Measurements from ENCODE around the gene CELF6.

Gene CELF6

GRCh38 chr15:72271895-72272212 lies 48.1 kb downstream of the CELF6 start:
- peak; percentile 29 for DNase-seq (ENCODE audit: low spot score)

GRCh38 chr15:72271221-72271620 lies 48.7 kb downstream of the CELF6 start:
- DNase-seq (ENCODE audit: low spot score), result no peak

- no peak for DNase-seq (ENCODE audit: low spot score)
These were observed 50.2 kb downstream of the CELF6 start for GRCh38 chr15:72269739-72270138.

- DNase-seq (ENCODE audit: low spot score), result no peak
These were observed 54.9 kb downstream of the CELF6 start for GRCh38 chr15:72265031-72265430.

- DNase-seq (ENCODE audit: low spot score), result no peak
These were observed 67.2 kb downstream of the CELF6 start for GRCh38 chr15:72252663-72253299.

- DNase-seq (ENCODE audit: low spot score), result no peak
These were observed 70.7 kb downstream of the CELF6 start for GRCh38 chr15:72249142-72249810.

- DNase-seq (ENCODE audit: low spot score), result no peak
These were observed 71.4 kb downstream of the CELF6 start for GRCh38 chr15:72248514-72248913.

- no peak for DNase-seq (ENCODE audit: low spot score)
These were observed 77.1 kb downstream of the CELF6 start for GRCh38 chr15:72242775-72243370.

- DNase-seq (ENCODE audit: low spot score), result no peak
These were observed 80.3 kb downstream of the CELF6 start for GRCh38 chr15:72239652-72240051.

- DNase-seq (ENCODE audit: low spot score), result no peak
These were observed 81.4 kb downstream of the CELF6 start for GRCh38 chr15:72238586-72238985.

- peak; percentile 63 for DNase-seq (ENCODE audit: low spot score)
These were observed 82.1 kb downstream of the CELF6 start for GRCh38 chr15:72237853-72238224.

GRCh38 chr15:72237029-72237852 lies 82.7 kb downstream of the CELF6 start:
- DNase-seq (ENCODE audit: low spot score), result peak; percentile 97

GRCh38 chr15:72236381-72237003 lies 83.5 kb downstream of the CELF6 start:
- DNase-seq (ENCODE audit: low spot score), result no peak

GRCh38 chr15:72235298-72235697 lies 84.7 kb downstream of the CELF6 start:
- DNase-seq (ENCODE audit: low spot score), result no peak

All from LoVo (cell line).